Astrocyte of the spinal cord (primary cell): ENCODE data around the gene MYZAP.

Experiments
- DNase-seq: peaks from one replicate; pipeline ENCODE4 v3.0.0; 2011; ENCODE audit warnings: low read depth, low spot score
- H3K4me3 ChIP-seq: 2 replicates; pipeline ENCODE4 v1.5.1; 2011; ENCODE audit warnings: low read depth, mild to moderate bottlenecking, low read length, moderate library complexity
- CTCF ChIP-seq: IDR thresholded peaks from 2 replicates; pipeline ENCODE4 v1.5.1; 2012; ENCODE audit warnings: low read depth, mild to moderate bottlenecking, low read length, inconsistent platforms
- in situ Hi-C: cut with HindIII; loops from 2 replicates; pipeline ENCODE4 v1.10.0; 2017; ENCODE audit warnings: low sequenced_read_pairs

Gene MYZAP

DNA sequence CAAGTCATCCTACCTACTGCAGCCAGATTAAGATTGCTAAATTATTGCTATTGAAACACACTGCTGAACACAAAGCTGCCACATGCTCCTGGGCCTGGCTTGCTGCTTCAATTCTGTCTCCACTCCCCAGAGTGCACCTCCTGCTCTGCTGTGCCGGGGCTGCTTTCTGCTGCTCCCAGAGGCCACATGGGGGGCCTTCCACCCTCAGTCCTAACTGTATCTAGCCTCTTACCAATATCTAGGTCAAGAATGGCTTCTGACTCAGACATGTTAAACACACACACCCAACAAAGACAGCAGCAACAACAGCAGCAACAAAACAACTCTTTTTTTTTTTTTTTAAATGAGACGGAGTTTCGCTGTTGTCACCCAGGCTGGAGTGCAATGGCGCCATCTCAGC lies 33.0 kb downstream of the MYZAP start:
- no peak overlapping the region for H3K4me3 ChIP-seq
- DNase-seq, result no peak
- in situ Hi-C loops, result no loop called here
- no peak for TF ChIP-seq CTCF

DNA sequence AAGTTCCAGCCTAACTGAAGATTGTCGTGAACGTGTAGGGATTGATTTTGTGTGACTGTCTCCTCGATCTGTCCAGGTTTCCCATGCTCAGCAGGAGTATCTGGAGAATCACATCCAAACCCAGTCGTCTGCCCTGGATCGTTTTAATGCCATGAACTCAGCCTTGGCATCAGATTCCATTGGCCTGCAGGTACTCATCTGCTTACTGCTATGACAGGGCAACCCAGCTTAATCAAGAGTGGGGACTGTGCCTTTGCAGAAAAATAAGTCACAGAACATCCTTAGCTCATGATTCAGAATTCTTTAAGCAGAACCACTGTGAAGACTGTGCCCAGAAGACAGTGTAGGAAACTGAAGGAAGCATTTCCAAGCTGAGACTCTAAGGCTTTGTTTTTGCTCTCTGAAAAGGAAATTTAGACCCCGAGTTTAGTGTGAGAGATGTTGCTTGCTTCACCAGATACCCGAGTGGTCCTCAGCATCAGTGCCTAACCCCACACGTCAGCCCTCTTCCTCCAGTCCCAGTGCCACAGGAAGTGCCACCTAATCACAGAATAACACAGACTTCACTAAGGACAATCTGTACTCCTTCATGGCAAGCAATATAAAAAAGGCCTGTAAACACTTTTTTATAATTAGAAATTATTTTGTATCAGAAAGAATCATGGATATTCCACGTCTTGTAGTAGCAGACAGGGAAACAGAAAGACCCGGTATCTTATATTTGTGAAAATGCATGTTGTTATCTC lies 34.2 kb downstream of the MYZAP start:
- H3K4me3 ChIP-seq, result no peak overlapping the region
- DNase-seq, result no peak
- in situ Hi-C loops, result no loop called here
- no peak for TF ChIP-seq CTCF

DNA sequence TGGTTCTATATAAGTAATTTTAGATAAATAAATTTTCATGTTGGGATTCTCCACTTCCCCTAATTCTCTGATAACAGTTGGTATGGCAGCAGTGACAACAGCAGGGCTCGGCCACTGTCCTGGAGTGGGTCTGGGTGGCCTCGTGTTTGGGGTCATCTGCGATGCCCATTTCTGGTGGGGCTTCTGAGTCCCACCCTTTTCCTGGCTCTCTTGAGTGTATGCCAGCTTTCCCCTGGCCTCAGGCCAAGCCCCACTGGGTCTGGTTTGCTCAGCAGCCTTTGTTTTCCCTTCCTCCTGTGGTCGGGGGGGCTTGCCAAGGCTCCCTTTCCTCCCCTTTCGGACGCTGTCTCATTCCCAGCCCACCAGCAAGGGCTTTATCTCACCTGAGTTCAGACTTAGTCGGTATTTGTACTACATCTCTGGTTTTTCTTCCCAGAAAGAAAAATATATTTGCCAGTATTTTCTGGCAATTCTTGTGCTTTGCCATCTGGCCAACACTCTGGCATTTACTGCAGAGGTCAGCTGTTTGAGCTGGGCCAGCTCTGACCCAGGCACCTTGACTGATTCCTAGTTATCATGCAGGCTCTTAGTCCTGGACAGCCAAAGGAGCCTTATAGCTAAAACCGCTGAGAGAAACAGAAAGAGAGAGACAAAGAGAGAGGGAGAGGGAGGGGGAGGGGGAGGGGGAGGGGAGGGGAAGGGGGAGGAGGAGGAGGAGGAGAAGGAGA lies 35.2 kb downstream of the MYZAP start:
- in situ Hi-C loops, result no loop called here
- H3K4me3 ChIP-seq, result no peak overlapping the region
- no peak for DNase-seq
- no peak for TF ChIP-seq CTCF

GRCh38 chr15:57631386-57632110 lies 39.8 kb downstream of the MYZAP start:
- in situ Hi-C loops, result no loop called here
- no peak overlapping the region for H3K4me3 ChIP-seq
- no peak for DNase-seq
- no peak for TF ChIP-seq CTCF

DNA sequence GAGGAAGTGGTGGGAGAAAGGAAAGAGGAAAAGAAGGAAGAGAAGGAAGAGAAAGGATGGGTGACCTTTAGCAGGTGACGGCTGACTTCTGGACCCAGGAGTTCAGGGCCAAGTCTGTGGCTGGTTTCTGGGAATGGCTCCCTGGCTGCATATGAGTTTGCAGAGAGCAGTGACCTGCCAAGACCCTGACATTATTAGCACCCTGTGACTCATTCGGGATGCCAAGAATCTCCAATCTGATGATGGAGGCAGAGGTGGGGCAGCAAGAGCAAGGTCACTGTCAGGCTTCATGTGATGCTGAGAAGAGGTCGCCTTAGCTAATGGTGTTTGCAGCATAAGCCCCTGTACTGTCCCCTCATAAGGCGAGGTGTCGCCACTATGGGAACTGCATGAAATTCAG lies 42.6 kb downstream of the MYZAP start:
- no peak overlapping the region for H3K4me3 ChIP-seq
- in situ Hi-C loops, result no loop called here
- TF ChIP-seq CTCF, result no peak
- DNase-seq, result no peak

DNA sequence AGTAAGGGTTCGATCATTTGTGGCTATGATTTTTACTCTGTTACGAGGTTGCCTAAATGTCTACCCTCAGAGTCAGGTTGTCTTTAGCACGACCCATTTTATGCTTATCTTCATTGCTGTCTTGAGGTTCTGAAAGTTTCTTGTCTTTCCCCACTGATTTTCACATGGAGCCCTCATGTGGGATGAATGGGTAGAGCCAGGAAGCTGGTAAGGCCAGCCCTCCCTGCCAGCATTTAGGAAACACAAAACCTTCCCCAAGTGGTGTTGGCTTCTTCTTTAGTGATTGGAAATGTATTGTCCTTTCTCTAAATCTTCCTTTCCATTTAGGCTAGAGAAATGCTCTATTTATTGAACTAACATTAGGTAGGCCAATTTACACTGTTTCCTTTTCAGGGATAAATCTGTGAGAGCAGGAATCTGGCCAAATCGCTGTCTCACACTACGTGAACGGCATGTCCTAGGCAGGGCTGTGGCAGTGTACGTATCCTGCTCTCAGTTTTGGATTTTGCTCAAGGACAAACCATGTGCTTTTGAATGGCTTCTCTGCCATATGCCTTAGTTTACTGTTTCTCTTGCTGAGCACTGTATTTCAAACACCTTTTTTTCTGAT lies 43.7 kb downstream of the MYZAP start:
- no peak overlapping the region for H3K4me3 ChIP-seq
- no peak for TF ChIP-seq CTCF
- no peak for DNase-seq
- in situ Hi-C loops, result no loop called here
